ENCODE results near the gene NEURL3.

NEURL3 gene

GRCh38 chr2:96477458-96477857 lies 27.7 kb downstream of the NEURL3 start:
- DNase-seq (ENCODE audit: low read depth) = no peak
- no peak for TF ChIP-seq POLR2A (IDR thresholded peaks at IDR 0.05; ENCODE audit: extremely low read depth, insufficient read length)
- no peak for TF ChIP-seq MAX (IDR thresholded peaks at IDR 0.05; ENCODE audit: low read depth, low read length)
- no peak for TF ChIP-seq MYC (IDR thresholded peaks at IDR 0.05; ENCODE audit: low read depth, low read length)
- no peak overlapping the region for H3K4me3 ChIP-seq (ENCODE audit: low read depth, low read length)

DNA sequence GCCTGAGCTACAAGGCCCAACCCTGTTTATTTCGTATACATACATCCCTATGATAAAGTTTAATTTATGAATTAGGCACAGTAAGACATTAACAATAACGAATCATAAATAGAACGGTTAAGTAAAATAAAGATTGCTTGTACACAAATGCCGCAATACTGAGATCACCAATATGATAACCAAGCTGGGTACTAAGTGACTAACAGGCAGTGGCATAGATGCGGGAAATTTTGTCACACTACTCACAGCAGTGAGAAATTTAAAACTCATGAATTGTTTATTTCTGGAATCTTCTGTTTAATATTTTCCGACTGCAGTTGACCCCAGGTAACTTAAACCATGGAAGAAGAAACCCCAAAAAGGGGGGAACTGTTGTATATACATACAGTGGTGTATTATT lies 33.4 kb downstream of the NEURL3 start:
- H3K4me3 ChIP-seq (ENCODE audit: low read depth, low read length) = no peak overlapping the region
- DNase-seq (ENCODE audit: low read depth) = no peak
- TF ChIP-seq, protein P1, sequence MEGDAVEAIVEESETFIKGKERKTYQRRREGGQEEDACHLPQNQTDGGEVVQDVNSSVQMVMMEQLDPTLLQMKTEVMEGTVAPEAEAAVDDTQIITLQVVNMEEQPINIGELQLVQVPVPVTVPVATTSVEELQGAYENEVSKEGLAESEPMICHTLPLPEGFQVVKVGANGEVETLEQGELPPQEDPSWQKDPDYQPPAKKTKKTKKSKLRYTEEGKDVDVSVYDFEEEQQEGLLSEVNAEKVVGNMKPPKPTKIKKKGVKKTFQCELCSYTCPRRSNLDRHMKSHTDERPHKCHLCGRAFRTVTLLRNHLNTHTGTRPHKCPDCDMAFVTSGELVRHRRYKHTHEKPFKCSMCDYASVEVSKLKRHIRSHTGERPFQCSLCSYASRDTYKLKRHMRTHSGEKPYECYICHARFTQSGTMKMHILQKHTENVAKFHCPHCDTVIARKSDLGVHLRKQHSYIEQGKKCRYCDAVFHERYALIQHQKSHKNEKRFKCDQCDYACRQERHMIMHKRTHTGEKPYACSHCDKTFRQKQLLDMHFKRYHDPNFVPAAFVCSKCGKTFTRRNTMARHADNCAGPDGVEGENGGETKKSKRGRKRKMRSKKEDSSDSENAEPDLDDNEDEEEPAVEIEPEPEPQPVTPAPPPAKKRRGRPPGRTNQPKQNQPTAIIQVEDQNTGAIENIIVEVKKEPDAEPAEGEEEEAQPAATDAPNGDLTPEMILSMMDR (IDR thresholded peaks at IDR 0.05; ENCODE audit: low read depth, low read length) = no peak
- TF ChIP-seq MAX (IDR thresholded peaks at IDR 0.05; ENCODE audit: low read depth, low read length) (no peak), POLR2A (IDR thresholded peaks at IDR 0.05; ENCODE audit: extremely low read depth, insufficient read length) (no peak)

GRCh38 chr2:96470636-96471035 lies 34.5 kb downstream of the NEURL3 start:
- DNase-seq (ENCODE audit: low read depth) = no peak
- no peak overlapping the region for H3K4me3 ChIP-seq (ENCODE audit: low read depth, low read length)
- no peak for TF ChIP-seq POLR2A (IDR thresholded peaks at IDR 0.05; ENCODE audit: extremely low read depth, insufficient read length)
- no peak for TF ChIP-seq MAX (IDR thresholded peaks at IDR 0.05; ENCODE audit: low read depth, low read length)
- TF ChIP-seq MYC (IDR thresholded peaks at IDR 0.05; ENCODE audit: low read depth, low read length) = no peak
- TF ChIP-seq, protein P1 (IDR thresholded peaks at IDR 0.05; ENCODE audit: low read depth, low read length) = no peak

DNA sequence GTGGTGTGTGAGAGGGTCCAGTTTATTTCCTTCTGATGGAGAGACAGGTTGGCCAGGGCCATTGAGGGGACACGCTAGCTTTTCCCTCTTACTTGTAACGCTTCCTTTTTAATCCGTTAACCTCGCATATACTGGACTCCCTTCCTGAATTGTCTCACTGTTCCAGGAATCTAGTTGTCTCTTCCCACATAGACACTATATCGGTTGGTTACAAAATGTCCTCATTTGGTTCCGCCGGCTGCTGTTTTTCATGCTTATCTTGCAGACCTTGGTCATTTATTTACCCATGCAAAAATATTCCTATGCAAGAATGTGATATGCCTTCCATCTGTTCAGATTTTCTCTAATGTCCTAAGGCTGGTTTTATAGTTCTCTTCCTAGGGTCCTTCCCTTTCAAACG lies 35.0 kb downstream of the NEURL3 start:
- no peak for TF ChIP-seq POLR2A (IDR thresholded peaks at IDR 0.05; ENCODE audit: extremely low read depth, insufficient read length)
- no peak for TF ChIP-seq MAX (IDR thresholded peaks at IDR 0.05; ENCODE audit: low read depth, low read length)
- TF ChIP-seq MYC (IDR thresholded peaks at IDR 0.05; ENCODE audit: low read depth, low read length) = no peak
- TF ChIP-seq, protein P1 (IDR thresholded peaks at IDR 0.05; ENCODE audit: low read depth, low read length) = no peak
- no peak for DNase-seq (ENCODE audit: low read depth)
- no peak overlapping the region for H3K4me3 ChIP-seq (ENCODE audit: low read depth, low read length)

DNA sequence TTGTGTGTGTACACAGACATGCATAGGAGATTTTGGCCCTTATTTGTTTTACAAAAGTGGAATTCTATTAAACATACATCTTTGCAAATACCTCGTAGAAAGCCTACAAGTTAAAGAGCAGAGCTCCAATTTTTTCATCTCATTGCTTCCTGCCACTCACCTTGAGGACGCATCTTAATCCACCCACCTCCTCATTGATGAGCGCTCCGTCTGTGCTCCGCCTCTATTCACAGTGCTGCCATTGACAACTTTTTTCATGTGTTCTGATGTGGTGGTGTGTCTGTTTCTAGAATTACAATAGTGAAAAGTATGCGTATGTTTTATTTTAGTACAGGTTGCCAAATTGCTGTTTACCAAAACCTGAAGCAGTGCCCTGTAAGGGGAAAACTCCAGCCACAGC lies 36.3 kb downstream of the NEURL3 start:
- DNase-seq (ENCODE audit: low read depth) = no peak
- no peak for TF ChIP-seq POLR2A (IDR thresholded peaks at IDR 0.05; ENCODE audit: extremely low read depth, insufficient read length)
- TF ChIP-seq, protein P1 (IDR thresholded peaks at IDR 0.05; ENCODE audit: low read depth, low read length) = no peak
- TF ChIP-seq MAX (IDR thresholded peaks at IDR 0.05; ENCODE audit: low read depth, low read length) = no peak
- TF ChIP-seq MYC (IDR thresholded peaks at IDR 0.05; ENCODE audit: low read depth, low read length) = no peak
- no peak overlapping the region for H3K4me3 ChIP-seq (ENCODE audit: low read depth, low read length)

- TF ChIP-seq POLR2A (IDR thresholded peaks at IDR 0.05; ENCODE audit: extremely low read depth, insufficient read length) (no peak), MAX (IDR thresholded peaks at IDR 0.05; ENCODE audit: low read depth, low read length) (no peak), MYC (IDR thresholded peaks at IDR 0.05; ENCODE audit: low read depth, low read length) (no peak)
- TF ChIP-seq, protein P1 (IDR thresholded peaks at IDR 0.05; ENCODE audit: low read depth, low read length) = no peak
- H3K4me3 ChIP-seq (ENCODE audit: low read depth, low read length) = no peak overlapping the region
- no peak for DNase-seq (ENCODE audit: low read depth)
These were observed 40.5 kb downstream of the NEURL3 start for GRCh38 chr2:96464651-96465050.
